Body of pancreas (tissue), 4 donors: ENCODE data around the gene GALNT17.

Source experiments
- CTCF ChIP-seq, 7 experiments: fragments of 450-650 bp in 4 of 7; fragments of 200-600 bp in 3 of 7; sonication (generic) in 3 of 7; IDR thresholded peaks; one replicate each; pipeline ENCODE4 v1.5.1; 2016 to 2019; ENCODE audit warnings: antibody characterized with exemption in 7 of 7
- POLR2A ChIP-seq, 3 donors: fragments of 450-650 bp; IDR thresholded peaks; one replicate each; pipeline ENCODE4 v1.6.1; 2016; ENCODE audit warnings: antibody characterized with exemption in 3 of 3, mild to moderate bottlenecking in 2 of 3

- TF ChIP-seq CTCF (IDR thresholded peaks at IDR 0.05), result no peak
- TF ChIP-seq POLR2A (IDR thresholded peaks at IDR 0.05), result no peak
Observed at GRCh38 chr7:71286924-71287323, 155.0 kb downstream of the GALNT17 start.
